Prostate gland (tissue), 2 donors: ENCODE data around the gene SLC25A21. TPM values are rescaled to one million over a fixed set of nuclear protein-coding genes. Genes with fewer than 3 reads are reported as not detected.

ENCODE experiments used
- DNase-seq: peaks from one replicate; pipeline ENCODE4 v3.0.0-alpha.2; 2019; ENCODE audit warnings: low spot score
- H3K27ac ChIP-seq, 2 donors: fragments of 200-600 bp; sonication (generic); 2 replicates each; pipeline ENCODE4 v1.5.1; 2017 to 2019
- H3K27me3 ChIP-seq: fragments of 200-600 bp; sonication (generic); replicated peaks from 2 replicates; pipeline ENCODE4 v1.5.1; 2019; ENCODE audit not compliant: insufficient read depth
- H3K36me3 ChIP-seq, 2 donors: fragments of 200-600 bp; sonication (generic); 1 replicate in 1 of 2; 2 replicates in 1 of 2; pipeline versions ENCODE4 v1.5.1 to v1.8.1; 2017 to 2019
- H3K4me1 ChIP-seq: fragments of 200-600 bp; sonication (generic); replicated peaks from 2 replicates; pipeline ENCODE4 v1.5.1; 2019
- H3K4me3 ChIP-seq, 2 donors: fragments of 200-600 bp; sonication (generic); 2 replicates each; pipeline ENCODE4 v1.5.1; 2017 to 2019
- H3K9me3 ChIP-seq: fragments of 200-600 bp; sonication (generic); 2 replicates; pipeline ENCODE4 v1.5.1; 2017
- CTCF ChIP-seq, 4 experiments: fragments of 200-600 bp in 2 of 4; fragments of 450-650 bp in 2 of 4; sonication (generic) in 2 of 4; IDR thresholded peaks; 1 replicate in 3 of 4; 2 replicates in 1 of 4; pipeline ENCODE4 v1.5.1; 2016 to 2019; ENCODE audit warnings: antibody characterized with exemption in 4 of 4, mild to moderate bottlenecking in 2 of 4, moderate library complexity in 2 of 4
- POLR2A ChIP-seq: fragments of 450-650 bp; IDR thresholded peaks from one replicate; pipeline ENCODE4 v1.6.1; 2016; ENCODE audit warnings: antibody characterized with exemption, mild to moderate bottlenecking
- POLR2AphosphoS5 ChIP-seq: sonication (generic); formaldehyde crosslinking; IDR thresholded peaks from one replicate; pipeline ENCODE4 v1.6.1; 2017; ENCODE audit warnings: antibody characterized with exemption
- WGBS: methylation state at CpG from one replicate; pipeline ENCODE4 v1.1.5; 2018; 5-methylcytosine and 5-hydroxymethylcytosine counted together
- intact Hi-C: fragments of 100-400 bp; cut with DNase I; formaldehyde crosslinking; loops from one replicate; pipeline ENCODE4 v1.14.2; 2022
- total RNA-seq, 2 donors: library from RNA; depleted of rRNA; stranded (reverse); fragments of >200 nt; gene quantifications; one replicate each; pipeline ENCODE4 v1.1.0, GENCODE V29; 2016

SLC25A21 gene
- total RNA-seq, 2 donors from 2014 or later: 1.5 to 7.7 TPM

GRCh38 chr14:36659010-36659821, 513.2 kb downstream of the SLC25A21 start:
- no peaks in the 10 kb centered on the region for H3K9me3 ChIP-seq
- H3K27ac ChIP-seq: peak overlapping the region; percentile 47 to 53
- 51% methylated on average over 35 of the region's 35 CpGs for WGBS
- TF ChIP-seq POLR2AphosphoS5 (no peak), POLR2A (no peak), CTCF (IDR thresholded peaks at IDR 0.05) (no peak)
- intact Hi-C loops: no loop called here
- peak overlapping the region; percentile 2 to 38 for H3K4me3 ChIP-seq
- no peaks in the 10 kb centered on the region for H3K4me1 ChIP-seq
- DNase-seq: no peak
- no peaks in the 10 kb centered on the region for H3K27me3 ChIP-seq
- no peaks in the 10 kb centered on the region for H3K36me3 ChIP-seq

GRCh38 chr14:36658123-36659009, 514.0 kb downstream of the SLC25A21 start:
- intact Hi-C loops: no loop called here
- no peaks in the 10 kb centered on the region for H3K4me1 ChIP-seq
- no peak for DNase-seq
- WGBS: 10% methylated on average over 53 of the region's 55 CpGs
- TF ChIP-seq CTCF (IDR thresholded peaks at IDR 0.05): peak in 1 of 4 experiments; percentile 6
- TF ChIP-seq POLR2AphosphoS5: no peak
- no peak for TF ChIP-seq POLR2A
- H3K4me3 ChIP-seq: peak overlapping the region; percentile 23 to 38
- peak overlapping the region; percentile 47 to 53 for H3K27ac ChIP-seq
- no peaks in the 10 kb centered on the region for H3K36me3 ChIP-seq
- no peaks in the 10 kb centered on the region for H3K27me3 ChIP-seq
- no peaks in the 10 kb centered on the region for H3K9me3 ChIP-seq

- no peaks in the 10 kb centered on the region for H3K27me3 ChIP-seq
Observed at GRCh38 chr14:36657399-36658122, 514.8 kb downstream of the SLC25A21 start.

More at GRCh38 chr14:36657399-36658122, 514.8 kb downstream of the SLC25A21 start:
- DNase-seq: peak; percentile 50
- peak overlapping the region; percentile 23 to 38 for H3K4me3 ChIP-seq
- H3K9me3 ChIP-seq: no peaks in the 10 kb centered on the region
- H3K27ac ChIP-seq: peak overlapping the region; percentile 47 to 53
- WGBS: 6% methylated on average over 46 of the region's 55 CpGs
- intact Hi-C loops: no loop called here
- H3K36me3 ChIP-seq: no peaks in the 10 kb centered on the region
- TF ChIP-seq CTCF (IDR thresholded peaks at IDR 0.05) (peak in 3 of 4 experiments; percentile 13 to 31 (median 28)), POLR2AphosphoS5 (no peak), POLR2A (no peak)
- H3K4me1 ChIP-seq: no peaks in the 10 kb centered on the region
